Measurements from ENCODE around the gene ATP10B. TPM values are rescaled to one million over a fixed set of nuclear protein-coding genes. Genes with fewer than 3 reads are reported as not detected.

ATP10B gene
- total RNA-seq, 1 donor from 2014 or later, result not detected

GRCh38 chr5:160869989-160870521 lies 18.0 kb upstream of the ATP10B start:
- Histone ChIP-seq H3K36me3 (no peaks in the 10 kb centered on the region), H3K9me3 (no peaks in the 10 kb centered on the region), H3K27ac (no peak overlapping the region), H3K4me3 (no peak overlapping the region), H3K4me1 (no peaks in the 10 kb centered on the region), H3K27me3 (no peaks in the 10 kb centered on the region)
- intact Hi-C loops (cut with DNase I), result no loop called here
- no peak for TF ChIP-seq CTCF (IDR thresholded peaks at IDR 0.05)
- DNase-seq, result no peak
- ATAC-seq, result no peak

- Histone ChIP-seq H3K4me3 (no peak overlapping the region), H3K4me1 (no peaks in the 10 kb centered on the region), H3K9me3 (no peaks in the 10 kb centered on the region), H3K27ac (no peak overlapping the region), H3K36me3 (no peaks in the 10 kb centered on the region), H3K27me3 (no peaks in the 10 kb centered on the region)
- no peak for DNase-seq
- intact Hi-C loops (cut with DNase I), result no loop called here
- TF ChIP-seq CTCF (IDR thresholded peaks at IDR 0.05), result no peak
- no peak for ATAC-seq
Measured at GRCh38 chr5:160867976-160868375, 16.0 kb upstream of the ATP10B start.

GRCh38 chr5:160851451-160851850 lies 560 bp downstream of the ATP10B start:
- Histone ChIP-seq H3K9me3 (no peaks in the 10 kb centered on the region), H3K36me3 (no peaks in the 10 kb centered on the region), H3K4me3 (no peak overlapping the region), H3K4me1 (no peaks in the 10 kb centered on the region), H3K27me3 (no peaks in the 10 kb centered on the region), H3K27ac (no peak overlapping the region)
- intact Hi-C loops (cut with DNase I), result no loop called here
- ATAC-seq (no peak), DNase-seq (no peak)
- no peak for TF ChIP-seq CTCF (IDR thresholded peaks at IDR 0.05)

- DNase-seq (no peak), ATAC-seq (no peak)
- H3K4me3 ChIP-seq, result no peak overlapping the region
- no peaks in the 10 kb centered on the region for H3K4me1 ChIP-seq
- TF ChIP-seq CTCF (IDR thresholded peaks at IDR 0.05), result no peak
- intact Hi-C loops (cut with DNase I), result no loop called here
- H3K27me3 ChIP-seq, result no peaks in the 10 kb centered on the region
- no peaks in the 10 kb centered on the region for H3K36me3 ChIP-seq
- H3K27ac ChIP-seq, result no peak overlapping the region
- H3K9me3 ChIP-seq, result no peaks in the 10 kb centered on the region
Measured at GRCh38 chr5:160850421-160850820, 1.6 kb downstream of the ATP10B start.

DNA sequence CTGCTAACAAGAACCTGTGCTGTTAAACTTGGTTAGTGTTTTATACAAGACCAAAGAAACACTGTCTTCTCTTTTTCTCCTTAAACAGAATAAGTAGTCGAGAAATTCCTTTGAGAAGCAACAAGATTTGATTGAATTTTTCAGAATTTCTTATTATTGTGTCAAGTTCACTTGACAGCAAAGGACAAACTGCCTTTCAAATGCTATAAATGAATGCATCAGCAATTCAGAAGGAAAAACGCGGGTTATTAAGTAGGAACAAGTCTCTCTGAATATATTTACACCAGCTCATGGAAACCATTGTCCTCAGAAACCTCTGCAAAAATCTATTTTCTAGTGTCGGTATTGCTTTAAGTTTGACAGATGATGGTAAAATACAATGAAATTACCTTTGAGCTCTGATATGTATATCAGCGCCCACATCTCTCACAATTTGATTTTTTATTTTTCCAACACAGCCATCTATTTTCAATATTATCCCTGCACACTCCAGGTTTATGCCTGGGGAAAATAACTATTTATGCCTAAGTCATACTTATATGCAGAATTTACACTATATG lies 4.4 kb downstream of the ATP10B start:
- no peak for TF ChIP-seq CTCF (IDR thresholded peaks at IDR 0.05)
- Histone ChIP-seq H3K4me1 (no peaks in the 10 kb centered on the region), H3K4me3 (no peak overlapping the region), H3K27me3 (no peaks in the 10 kb centered on the region), H3K9me3 (no peaks in the 10 kb centered on the region), H3K27ac (no peak overlapping the region), H3K36me3 (no peaks in the 10 kb centered on the region)
- ATAC-seq, result no peak
- intact Hi-C loops (cut with DNase I), result no loop called here
- no peak for DNase-seq

DNA sequence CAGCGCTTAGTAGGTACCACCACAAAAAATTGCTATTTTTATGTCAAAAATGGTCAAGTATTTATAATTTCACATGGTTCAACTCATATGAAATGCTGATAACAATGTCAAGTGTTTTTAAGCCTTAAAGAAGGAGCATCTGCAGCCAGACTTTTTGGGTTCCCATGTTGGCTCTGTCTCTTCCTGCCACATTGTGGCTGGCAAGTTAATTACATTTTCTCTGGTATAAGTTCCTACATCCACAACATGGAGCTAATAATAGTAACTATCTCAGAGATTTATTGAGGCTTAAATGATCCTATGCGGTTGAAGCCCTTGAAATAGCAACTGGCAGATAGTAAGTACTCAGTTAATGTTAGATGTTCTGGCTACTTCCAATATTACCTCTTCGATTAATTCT lies 5.4 kb downstream of the ATP10B start:
- no peaks in the 10 kb centered on the region for H3K4me1 ChIP-seq
- H3K9me3 ChIP-seq, result no peaks in the 10 kb centered on the region
- intact Hi-C loops (cut with DNase I), result no loop called here
- no peak overlapping the region for H3K27ac ChIP-seq
- no peak overlapping the region for H3K4me3 ChIP-seq
- DNase-seq (no peak), ATAC-seq (no peak)
- H3K36me3 ChIP-seq, result no peaks in the 10 kb centered on the region
- TF ChIP-seq CTCF (IDR thresholded peaks at IDR 0.05), result no peak
- H3K27me3 ChIP-seq, result no peaks in the 10 kb centered on the region

Data from upper lobe of right lung (tissue), 1 donor.